K562 treated with DMSO at 1 percent for 24 hours (cell line): ENCODE results near the gene MRPL11. TPM values are rescaled to one million over a fixed set of nuclear protein-coding genes. Genes with fewer than 3 reads are reported as not detected.

Source experiments
- total RNA-seq: library from RNA; unstranded; fragments of 300-600 nt; gene quantifications from 2 replicates; pipeline ENCODE4 v1.2.3, GENCODE V29; 2022; ENCODE audit warnings: low read depth; ENCODE audit not compliant: insufficient read depth

The MRPL11 gene
- total RNA-seq = 43.7 and 47.1 TPM in 2 replicates

GRCh38 chr11:66438504-66439466, at the start of gene MRPL11:
Gene MRPL11 (minus strand): TSS chr11:66438848. CDS start chr11:66438754, 94 bp downstream.

GRCh38 chr11:66480117-66480938, 41.7 kb upstream of the MRPL11 start, which contains the start of gene DPP3:
Gene DPP3 (plus strand): TSS chr11:66480434. CDS start chr11:66482201, 1,767 bp downstream.

GRCh38 chr11:66466225-66467033, 27.8 kb upstream of the MRPL11 start, which contains the start of gene PELI3:
Gene PELI3 (plus strand): TSS chr11:66466905. CDS start chr11:66468129, 1,224 bp downstream.

GRCh38 chr11:66420671-66421476, 17.8 kb downstream of the MRPL11 start, which contains the start of gene NPAS4:
Gene NPAS4 (plus strand): TSS chr11:66421035. CDS start chr11:66421180, 145 bp downstream.

Other genes with a start within 250 kb of the MRPL11 start
- 45.0 and 46.3 TPM in 2 replicates for gene KLC2, start 181.1 kb downstream of the MRPL11 start, total RNA-seq
- 194 and 197 TPM in 2 replicates for gene RAB1B, start 170.2 kb downstream of the MRPL11 start, total RNA-seq
- gene CNIH2, start 160.7 kb downstream of the MRPL11 start, total RNA-seq = 1.1 TPM in 1 of 2 replicates, not detected in the other
- 132 and 143 TPM in 2 replicates for gene YIF1A, start 149.7 kb downstream of the MRPL11 start, total RNA-seq
- gene TMEM151A, start 147.0 kb downstream of the MRPL11 start, total RNA-seq = not detected in 2 replicates
- not detected in 2 replicates for gene CD248, start 121.8 kb downstream of the MRPL11 start, total RNA-seq
- 1.1 TPM in 2 replicates for gene RIN1, start 102.4 kb downstream of the MRPL11 start, total RNA-seq
- 65.5 and 66.8 TPM in 2 replicates for gene BRMS1, start 93.7 kb downstream of the MRPL11 start, total RNA-seq
- gene B4GAT1, start 91.2 kb downstream of the MRPL11 start, total RNA-seq = 38.5 and 42.0 TPM in 2 replicates
- 14.6 and 18.1 TPM in 2 replicates for gene SLC29A2, start 67.1 kb downstream of the MRPL11 start, total RNA-seq
- gene NPAS4, start 17.8 kb downstream of the MRPL11 start, total RNA-seq = not detected in 2 replicates
- gene PELI3, start 28.1 kb upstream of the MRPL11 start, total RNA-seq = 8.3 and 8.6 TPM in 2 replicates
- 58.7 and 69.0 TPM in 2 replicates for gene DPP3, start 41.6 kb upstream of the MRPL11 start, total RNA-seq
- 12.5 and 13.9 TPM in 2 replicates for gene BBS1, start 71.8 kb upstream of the MRPL11 start, total RNA-seq
- 14.7 and 14.8 TPM in 2 replicates for gene ZDHHC24, start 107.2 kb upstream of the MRPL11 start, total RNA-seq
- not detected in 2 replicates for gene ACTN3, start 108.1 kb upstream of the MRPL11 start, total RNA-seq
- 26.6 and 29.9 TPM in 2 replicates for gene CTSF, start 129.8 kb upstream of the MRPL11 start, total RNA-seq
- gene CCDC87, start 154.2 kb upstream of the MRPL11 start, total RNA-seq = 0.21 and 0.36 TPM in 2 replicates
- 40.9 and 51.1 TPM in 2 replicates for gene CCS, start 154.3 kb upstream of the MRPL11 start, total RNA-seq
- 77.5 and 83.1 TPM in 2 replicates for gene RBM14, start 177.8 kb upstream of the MRPL11 start, total RNA-seq
- 108 and 113 TPM in 2 replicates for gene RBM4, start 199.9 kb upstream of the MRPL11 start, total RNA-seq
- 19.3 and 20.0 TPM in 2 replicates for gene RBM4B, start 239.0 kb upstream of the MRPL11 start, total RNA-seq